ENCODE data around the gene PTPRT.

- no peak for TF ChIP-seq CTCF (IDR thresholded peaks at IDR 0.05)
- no peak for TF ChIP-seq POLR2A (IDR thresholded peaks at IDR 0.05)
These were observed 399.6 kb downstream of the PTPRT start for GRCh38 chr20:42790111-42790510.
